Activated CD4-positive, alpha-beta T cell treated with anti-CD3 and anti-CD28 coated beads for 4 hours (primary cell): ENCODE measurements around the gene CDH3.

Source experiments
- DNase-seq, 2 donors: peaks; one replicate each; pipeline ENCODE4 v3.0.0-alpha.2; 2020

The CDH3 gene

DNA sequence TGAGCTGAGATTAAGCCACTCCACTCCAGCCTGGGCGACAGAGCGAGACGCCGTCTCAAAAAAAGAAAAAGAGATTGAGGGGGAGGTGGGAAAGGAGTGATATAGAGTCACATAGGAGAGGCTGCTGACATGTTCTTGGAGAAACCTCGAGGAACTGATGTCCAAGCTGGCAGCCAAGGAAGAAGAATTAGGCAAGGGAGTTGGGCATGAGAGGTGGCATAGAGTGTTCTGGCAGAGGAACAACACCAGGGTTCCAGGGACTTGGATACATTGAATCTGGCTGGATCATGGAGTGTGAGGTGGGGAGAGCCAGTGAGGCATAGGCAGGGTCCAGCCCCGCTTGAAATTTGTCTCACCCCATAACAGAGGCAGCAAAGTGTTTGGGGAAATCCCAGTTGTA, 10.7 kb downstream of the CDH3 start:
- no peak for DNase-seq

DNA sequence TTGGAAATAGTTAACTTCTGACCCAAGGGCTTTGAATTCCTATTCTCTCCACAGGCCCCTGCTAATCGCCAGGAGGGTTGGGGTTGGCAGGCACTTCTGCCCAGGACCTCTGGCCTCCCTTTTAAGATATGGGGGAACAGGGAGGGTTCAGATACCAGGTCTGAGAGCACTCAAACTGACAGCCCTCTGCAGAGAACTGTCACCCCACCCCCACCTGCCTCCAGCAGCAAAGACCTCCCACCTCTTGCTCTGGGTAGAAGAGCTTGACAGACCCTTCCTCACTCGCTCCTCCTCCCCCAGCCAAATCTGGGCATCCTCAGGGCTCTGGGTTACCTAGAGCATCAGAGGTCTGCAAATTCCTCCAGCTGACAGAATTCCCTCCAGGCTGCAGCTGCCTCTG, 11.6 kb downstream of the CDH3 start:
- no peak for DNase-seq

DNA sequence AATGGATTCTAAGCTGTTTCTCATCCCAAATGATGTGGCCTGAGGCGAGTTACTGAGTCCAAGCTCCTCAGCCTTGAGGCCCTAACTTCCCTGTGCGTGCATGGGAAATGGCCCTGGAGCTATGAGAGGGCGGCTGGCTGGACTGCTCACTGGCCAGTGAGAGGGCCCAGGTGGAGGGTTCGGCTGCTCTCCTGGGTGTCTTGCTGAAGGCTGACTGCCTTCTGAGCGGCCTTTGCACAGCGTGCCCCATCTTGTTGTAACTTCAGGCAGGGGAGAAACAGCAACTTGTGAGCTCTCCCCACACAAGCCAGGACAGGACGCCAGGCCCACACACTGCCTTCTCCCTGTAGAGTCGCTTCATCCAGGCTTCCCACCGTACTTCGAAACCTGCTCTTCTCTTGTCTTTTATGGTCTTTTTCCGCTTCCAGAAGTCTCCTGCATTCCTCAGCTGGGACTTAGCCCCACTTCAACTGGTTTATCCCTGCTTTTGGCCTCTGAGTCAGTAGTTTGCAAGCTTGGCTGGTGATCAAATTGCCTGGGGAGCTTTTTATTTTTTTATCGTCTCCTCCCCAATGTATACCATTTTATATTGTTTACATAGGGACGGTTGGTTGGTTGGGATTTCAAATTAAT, 13.3 kb downstream of the CDH3 start:
- no peak for DNase-seq

DNA sequence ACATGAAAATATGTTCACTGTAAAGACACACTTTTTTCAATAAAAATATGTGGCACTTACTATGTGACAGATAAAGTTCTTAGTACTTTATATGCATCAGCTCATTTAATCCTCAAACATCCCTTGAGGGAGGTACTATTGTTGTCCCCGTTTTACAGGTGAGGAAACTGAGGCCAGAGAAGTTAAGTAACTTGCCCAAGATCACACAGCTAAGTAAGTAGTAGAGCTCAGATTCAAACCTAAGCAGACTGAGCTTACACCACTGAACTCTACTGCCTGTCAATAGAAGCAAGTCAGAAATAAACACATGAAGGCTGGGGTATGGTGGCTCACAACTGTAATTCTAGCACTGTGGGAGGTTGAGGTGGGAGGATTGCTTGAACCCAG, 13.9 kb downstream of the CDH3 start:
- DNase-seq = no peak

DNA sequence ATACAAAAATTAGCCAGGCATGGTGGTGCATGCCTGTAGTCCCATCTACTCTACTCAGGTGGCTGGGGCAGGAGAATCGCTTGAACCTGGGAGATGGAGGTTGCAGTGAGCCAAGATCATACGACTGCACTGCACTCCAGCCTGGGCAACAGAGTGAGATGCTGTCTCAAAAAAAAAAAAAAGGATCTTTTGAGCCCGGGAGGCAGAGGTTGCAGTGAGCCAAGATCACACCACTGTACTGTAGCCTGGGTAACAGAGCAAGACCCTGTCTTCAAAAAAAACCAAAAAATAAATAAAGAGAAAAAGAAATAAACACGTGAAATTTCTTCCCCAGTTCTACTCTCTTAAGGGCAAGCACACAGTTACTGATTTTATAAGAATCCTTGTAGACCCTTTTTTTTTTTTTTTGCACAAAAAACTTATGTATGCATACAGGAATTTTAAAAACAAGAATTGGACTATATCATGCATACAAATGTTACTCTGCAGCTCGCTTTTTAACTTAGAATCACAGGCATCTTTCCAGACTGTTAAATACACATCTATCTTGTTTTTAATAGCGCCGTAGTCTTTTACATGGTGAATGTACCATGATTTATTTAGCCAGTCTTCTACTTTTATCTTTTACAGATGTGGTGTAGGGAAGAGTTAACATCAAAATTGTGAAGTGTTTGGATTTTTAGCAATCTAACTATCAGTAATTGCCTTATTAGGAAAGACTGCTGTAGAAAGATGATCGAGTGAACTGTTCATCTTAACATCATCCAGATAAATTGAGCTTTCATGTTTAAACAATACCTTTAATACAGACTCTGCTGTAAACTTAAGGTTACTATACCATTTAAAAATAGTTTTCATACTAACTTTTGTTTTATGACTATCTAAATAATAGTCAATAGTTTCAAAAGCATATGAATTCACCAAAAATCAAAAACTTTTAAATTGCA, 14.6 kb downstream of the CDH3 start:
- no peak for DNase-seq

DNA sequence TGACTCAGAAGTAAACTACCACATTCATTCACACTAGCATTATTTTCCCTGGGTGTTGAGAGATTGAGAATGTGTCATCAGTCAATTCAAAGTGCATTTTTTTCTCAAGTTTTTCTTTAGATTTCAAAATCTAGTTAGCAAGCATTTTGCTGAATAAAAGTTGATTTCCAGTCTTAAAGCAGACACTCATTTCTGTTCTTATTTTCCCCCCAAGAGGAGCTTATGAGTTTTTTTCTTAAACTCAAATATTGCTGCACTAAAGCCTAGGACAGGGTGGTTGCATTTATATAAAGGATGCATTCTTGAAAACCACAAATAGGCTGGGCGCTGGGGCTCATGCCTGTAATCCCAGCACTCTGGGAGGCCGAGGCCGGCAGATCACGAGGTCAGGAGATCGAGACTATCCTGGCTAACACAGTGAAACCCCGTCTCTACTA, 15.3 kb downstream of the CDH3 start:
- no peak for DNase-seq

DNA sequence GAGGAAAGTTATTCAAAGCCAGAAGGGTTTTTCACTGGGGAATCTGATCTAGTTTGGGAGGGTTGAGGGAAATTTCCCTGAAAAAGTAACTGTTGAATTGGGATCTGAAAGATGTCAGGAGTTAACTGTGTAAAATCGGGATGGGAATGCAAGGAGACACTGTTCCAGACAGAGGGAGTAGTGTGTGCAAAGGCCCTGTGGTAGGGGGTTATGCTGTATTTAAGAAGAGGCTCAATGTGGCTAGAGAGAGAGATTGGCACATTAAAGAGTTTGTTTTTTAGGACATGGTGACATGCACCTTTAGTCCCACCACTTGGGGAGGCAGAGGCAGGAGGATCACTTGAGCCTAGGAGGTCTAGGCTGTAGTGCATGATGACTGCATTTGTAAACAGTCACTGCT, 16.9 kb downstream of the CDH3 start:
- DNase-seq = no peak

DNA sequence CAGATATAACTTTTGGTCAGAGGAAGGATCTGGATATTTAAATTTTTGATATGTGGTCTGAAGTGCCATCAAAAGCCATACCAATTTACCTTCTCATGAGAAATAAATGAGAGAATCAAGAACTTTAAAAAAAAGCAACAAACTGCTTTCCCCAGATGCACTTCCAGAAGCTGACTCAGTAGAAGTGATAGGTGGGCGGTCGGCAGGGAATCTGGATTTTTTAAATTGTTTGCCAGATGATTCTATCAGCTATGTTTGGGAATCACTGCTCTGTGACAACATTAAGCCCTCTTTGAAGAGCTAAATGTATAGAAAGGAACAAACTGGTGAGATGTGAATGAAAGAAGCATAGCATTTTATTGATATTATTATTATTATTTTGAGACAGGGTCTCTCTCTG, 19.2 kb downstream of the CDH3 start:
- no peak for DNase-seq

DNA sequence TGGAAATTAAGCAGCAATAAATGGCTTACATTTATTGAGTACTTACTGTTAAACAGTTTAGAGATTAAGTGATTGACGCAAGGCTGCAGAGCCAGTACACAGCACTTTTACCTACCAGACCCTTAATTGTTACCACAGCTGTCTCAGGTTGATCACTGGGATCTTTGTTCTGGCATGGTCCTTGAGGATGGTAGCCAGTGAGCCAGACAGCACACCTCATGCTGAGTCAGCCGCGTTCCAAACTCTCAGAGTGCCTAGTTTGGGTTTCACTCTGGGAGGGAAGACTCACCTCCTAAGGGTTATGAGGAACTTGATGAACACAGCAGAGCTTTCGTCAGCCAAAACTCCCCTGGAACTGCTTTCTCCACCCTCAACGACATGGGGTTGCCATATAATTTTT, 20.4 kb downstream of the CDH3 start:
- no peak for DNase-seq

DNA sequence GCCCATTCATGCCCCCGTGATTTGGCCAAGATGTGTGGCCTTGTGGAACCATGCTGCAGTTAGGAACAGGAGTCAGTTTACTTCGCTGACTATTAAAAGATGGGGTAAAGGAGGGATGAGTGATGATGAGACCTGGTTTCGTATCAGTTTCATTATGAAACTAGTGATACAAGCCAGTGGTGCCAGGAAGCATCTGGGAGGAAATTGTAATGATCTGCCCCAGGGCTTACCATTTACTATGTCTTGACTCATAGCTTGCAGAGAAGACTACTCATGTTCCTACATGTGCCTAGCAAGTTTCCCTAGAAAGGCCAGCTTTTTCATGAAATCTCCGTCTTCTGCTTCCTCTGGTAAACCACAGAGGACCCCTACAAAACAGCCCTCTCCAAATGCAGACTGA, 23.2 kb downstream of the CDH3 start:
- no peak for DNase-seq

DNA sequence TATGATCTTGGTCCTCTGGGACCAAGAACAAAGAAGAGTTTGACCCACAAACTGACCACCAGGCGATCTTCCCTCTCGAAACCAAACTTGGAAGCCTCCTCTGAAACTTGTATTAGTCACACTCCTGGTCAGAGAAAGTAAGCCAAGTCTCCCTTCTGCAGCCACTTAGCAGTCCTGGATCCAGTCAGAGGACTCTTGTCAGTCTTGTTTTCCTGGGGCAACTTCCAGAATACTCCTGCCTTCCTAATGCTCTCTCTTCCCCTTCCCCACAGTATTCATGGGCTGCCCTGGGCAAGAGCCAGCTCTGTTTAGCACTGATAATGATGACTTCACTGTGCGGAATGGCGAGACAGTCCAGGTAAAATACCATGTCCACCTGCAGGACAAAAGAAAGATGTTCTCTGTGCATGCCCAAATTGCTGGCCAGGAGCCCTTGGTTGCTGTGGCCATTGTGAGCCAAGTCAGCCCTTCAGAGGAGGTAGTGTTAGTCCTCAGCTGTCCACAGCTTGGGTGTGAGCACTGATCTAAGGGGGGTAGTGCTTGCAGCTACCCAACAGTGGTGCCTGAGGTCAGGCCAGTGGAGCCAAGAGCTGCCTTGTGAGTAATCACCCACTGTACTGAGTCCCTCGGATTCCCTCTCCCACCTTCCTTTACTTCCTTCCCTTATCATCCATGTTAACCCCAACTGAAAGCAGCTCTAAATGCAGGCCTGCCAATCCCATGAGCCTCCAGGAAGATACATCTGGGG, 31.2 kb downstream of the CDH3 start:
- DNase-seq = no peak

DNA sequence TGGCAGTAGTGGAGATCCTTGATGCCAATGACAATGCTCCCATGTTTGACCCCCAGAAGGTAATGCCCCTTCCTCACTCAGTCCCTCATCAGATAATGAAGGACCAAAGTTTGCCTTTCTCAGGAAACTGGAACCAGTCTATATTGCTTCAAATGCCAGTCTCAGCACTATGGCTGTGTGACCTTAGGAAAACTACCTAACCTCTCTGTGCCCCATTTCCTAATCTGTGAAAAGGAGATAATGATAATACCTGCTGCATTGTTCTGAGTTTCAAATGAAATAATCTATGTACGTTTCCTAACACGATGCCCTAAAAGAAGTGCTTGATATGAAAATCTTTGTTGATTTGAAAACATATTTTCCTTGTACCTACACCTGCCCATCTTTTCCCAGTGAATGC, 35.9 kb downstream of the CDH3 start:
- DNase-seq = no peak

DNA sequence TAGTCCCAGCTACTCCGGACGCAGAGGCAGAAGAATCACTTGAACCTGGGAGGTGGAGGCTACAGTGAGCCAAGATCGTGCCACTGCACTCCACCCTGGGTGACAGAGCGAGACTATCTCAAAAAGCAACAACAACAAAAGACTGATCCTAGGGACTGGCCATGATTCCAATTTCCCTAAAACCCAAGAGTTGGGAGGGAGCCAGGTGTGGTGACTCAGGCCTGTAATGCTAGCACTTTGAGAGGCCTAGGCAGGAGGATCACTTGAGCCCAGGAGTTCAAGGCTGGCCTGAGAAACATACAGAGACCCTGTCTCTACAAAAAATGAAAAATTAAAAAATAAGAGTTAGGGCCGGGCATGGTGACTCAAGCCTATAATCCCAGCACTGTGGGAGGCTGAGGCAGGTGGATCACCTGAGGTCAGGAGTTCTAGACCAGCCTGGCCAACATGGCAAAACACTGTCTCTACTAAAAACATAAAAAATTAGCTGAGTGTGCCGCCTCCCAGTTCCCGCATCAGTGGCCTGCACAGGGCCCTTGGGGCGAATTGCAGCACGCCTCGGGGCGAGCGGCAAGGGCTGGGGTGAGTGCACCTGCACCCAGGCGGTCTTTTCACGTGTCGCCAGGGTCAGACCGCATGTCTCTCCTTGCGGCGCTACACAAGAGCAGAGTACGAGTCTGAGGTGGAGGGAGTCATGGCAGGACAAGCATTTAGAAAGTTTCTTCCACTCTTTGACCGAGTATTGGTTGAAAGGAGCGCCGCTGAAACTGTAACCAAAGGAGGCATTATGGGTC, 40.8 kb downstream of the CDH3 start:
- DNase-seq = no peak

DNA sequence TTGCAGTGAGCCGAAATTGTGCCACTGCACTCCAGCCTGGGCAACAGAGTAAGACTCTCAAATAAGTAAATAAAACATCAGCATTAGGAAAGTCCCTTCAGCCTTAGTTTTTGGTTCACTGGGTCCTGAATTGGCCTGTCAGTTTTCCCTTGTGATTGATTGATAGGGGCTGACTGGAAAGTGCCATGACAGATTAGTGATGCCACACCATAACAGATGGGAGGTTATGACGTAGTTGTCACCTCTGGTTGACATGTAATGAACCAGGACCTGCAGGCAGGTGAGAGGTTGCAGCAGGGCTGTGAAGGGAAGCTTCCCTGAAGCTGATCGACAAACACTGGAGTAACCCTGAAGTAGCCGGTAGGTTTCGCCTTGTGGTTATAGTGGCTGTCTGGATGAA, 41.8 kb downstream of the CDH3 start:
- DNase-seq = no peak

DNA sequence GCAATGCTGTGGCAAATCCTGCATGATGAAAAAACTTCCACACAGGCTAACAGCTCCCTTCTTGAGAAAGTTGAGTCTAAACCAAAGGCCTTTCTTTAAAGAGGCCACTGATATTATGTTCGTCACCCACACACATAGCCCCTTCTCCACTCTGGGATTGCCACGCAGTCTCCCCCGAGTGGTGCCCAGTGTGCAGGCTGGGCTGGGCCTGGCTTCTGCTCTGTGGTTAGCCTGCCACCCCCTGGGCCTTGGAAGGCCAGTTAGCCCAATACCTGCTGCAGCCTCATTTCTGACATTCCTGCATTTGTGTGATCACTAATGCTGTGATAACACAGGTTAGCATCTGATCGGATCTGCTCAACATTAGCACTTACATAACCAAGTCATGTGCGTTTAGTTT, 44.8 kb downstream of the CDH3 start:
- no peak for DNase-seq

DNA sequence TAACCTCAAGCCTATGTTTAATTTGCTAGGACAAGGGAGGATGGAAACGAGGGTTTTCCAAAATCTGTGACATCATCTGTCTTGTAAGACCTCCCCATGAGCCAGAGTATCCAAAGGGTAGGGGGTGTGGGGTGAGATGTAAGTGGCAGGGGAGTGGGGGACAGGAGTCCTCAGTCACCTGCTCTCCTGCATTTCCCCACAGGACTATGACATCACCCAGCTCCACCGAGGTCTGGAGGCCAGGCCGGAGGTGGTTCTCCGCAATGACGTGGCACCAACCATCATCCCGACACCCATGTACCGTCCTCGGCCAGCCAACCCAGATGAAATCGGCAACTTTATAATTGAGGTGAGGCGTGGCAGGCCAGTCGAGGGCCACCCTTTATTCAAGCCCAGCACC, 50.5 kb downstream of the CDH3 start:
- no peak for DNase-seq

DNA sequence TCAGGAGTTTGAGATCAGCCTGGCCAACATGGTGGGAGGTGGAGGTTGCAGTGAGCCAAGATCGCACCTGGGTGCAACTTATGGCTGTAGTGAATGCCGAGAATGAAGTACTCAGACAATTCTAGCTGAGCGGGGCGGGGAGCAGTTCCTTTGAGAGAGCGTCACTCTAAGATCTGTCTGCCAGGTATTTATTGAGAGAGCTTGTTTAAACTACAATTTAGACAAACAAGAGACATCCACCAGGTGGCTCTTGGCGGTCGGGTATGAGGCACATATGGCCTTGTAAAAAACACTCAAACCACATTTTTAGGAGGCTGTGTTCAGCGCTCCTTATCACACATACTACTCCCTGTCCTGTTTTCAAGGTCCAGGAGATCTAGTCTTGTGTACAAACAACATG, 51.4 kb downstream of the CDH3 start:
- DNase-seq = no peak

DNA sequence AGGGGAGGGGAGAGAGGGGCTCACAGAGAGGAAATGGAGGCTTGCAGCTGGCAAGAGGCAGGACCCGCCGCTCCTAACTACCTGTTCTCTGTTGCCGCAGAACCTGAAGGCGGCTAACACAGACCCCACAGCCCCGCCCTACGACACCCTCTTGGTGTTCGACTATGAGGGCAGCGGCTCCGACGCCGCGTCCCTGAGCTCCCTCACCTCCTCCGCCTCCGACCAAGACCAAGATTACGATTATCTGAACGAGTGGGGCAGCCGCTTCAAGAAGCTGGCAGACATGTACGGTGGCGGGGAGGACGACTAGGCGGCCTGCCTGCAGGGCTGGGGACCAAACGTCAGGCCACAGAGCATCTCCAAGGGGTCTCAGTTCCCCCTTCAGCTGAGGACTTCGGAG, 53.0 kb downstream of the CDH3 start:
- no peak for DNase-seq

DNA sequence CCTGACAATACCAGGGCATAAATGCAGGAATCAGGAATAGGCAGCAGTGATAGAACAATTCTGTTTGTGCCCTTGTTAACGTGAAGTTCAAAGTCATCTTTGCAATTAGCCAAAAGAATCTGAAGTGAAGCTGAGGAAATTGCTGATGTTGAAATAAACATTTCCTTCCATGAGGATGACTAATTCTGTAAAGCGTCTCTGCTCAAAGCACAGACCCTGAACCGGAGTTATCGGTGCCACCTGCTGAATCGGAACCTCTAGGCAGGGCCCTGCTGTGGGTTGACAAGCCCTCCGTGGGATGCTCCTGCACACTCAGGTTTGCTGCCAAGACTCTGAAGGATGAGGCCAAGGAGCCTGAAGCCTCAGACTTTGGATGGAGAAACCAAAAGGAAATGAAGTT, 55.0 kb downstream of the CDH3 start:
- DNase-seq = no peak

DNA sequence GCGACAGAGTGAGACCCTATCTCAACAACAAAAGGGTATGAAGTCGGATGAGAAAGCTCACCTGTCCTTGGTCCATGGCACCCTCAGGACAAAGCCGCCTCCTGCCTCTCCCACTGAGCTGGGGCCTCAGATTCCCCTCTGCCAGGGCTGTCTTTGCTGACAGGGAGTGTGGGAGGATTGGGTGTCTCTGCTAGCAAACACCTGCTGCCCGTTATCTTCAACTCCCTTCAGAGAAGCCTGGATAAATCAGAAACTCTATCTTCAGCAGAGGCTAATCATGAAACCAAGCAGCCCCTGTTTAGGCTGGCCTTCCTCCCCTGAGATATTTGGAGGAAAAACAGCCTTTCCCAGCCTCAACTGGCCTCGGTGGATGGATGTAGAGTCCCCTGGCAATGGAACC, 55.7 kb downstream of the CDH3 start:
- DNase-seq = no peak

DNA sequence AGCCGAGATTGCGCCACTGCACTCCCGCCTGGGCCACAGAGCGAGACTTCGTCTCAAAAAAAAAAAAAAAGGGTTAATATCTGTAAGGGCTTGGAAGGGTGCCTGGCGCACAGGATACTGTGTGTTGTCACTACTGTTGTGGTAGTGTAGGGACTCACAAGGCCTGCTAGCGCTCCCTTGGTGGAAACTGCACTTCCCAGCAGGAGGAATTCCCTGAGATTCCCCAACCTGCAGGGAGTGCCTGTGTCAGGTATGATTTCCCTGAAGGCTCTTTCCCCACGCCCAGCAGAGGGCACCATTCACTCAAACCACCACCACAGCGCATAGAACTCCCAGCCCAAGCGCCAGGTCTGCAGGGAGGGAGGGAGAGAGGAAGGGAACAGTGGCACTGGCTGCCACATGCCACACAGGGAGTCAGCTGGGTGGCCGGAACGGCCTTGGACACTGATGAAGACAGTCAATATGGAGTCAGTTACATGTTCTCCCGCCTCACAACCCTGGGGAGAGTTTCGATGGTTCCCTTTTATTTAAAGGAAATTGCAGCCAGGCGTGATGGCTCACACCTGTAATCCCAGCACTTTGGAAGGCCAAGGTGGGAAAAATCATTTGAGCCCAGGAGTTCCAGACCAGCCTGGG, 59.2 kb downstream of the CDH3 start:
- peak; percentile 38 to 47 for DNase-seq

DNA sequence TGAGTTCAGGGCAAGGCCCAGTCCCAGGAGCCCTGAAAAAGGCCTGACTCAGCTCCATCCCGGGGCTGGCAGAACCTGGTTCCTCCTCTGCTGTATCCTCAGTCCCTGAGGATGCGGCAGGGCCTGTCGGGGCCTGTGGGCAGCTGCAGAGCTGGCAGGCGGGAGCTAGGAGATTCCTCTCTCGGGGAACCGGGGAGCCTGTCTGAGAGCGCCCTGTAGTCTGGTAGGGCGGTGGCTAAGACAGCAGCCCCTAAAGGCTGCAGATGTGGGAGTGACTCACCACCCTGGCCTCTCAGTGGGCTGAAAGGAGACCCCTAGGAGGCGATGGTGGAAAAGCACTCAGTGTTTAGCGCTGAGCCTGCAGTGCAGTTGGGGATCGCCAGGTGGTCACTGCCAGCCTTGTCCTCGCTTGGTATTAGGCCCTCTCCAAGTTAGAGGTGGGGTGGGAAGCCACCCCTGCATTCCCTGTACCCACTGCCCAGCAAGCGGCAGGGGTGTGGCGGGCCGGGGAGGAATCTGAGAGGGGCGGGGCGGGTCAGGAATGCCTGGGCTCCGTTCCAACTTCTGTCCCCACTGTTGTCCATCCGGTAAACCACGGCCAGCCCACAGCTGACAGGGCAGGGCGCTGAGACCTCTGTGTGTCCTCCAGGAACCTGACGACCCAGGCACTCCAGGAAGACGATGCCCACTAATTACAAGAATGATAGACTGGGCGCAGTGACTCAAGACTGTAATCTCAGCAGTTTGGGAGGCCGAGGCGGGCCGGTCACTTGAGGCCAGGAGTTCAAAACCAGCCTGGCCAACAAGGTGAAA, 62.4 kb downstream of the CDH3 start:
- no peak for DNase-seq
